ENCODE measurements around the gene HNF4A. TPM values are rescaled to one million over a fixed set of nuclear protein-coding genes. Genes with fewer than 3 reads are reported as not detected.

HNF4A gene
- total RNA-seq, 4 donors from 2014 or later: 0.63 TPM; not detected in 3

DNA sequence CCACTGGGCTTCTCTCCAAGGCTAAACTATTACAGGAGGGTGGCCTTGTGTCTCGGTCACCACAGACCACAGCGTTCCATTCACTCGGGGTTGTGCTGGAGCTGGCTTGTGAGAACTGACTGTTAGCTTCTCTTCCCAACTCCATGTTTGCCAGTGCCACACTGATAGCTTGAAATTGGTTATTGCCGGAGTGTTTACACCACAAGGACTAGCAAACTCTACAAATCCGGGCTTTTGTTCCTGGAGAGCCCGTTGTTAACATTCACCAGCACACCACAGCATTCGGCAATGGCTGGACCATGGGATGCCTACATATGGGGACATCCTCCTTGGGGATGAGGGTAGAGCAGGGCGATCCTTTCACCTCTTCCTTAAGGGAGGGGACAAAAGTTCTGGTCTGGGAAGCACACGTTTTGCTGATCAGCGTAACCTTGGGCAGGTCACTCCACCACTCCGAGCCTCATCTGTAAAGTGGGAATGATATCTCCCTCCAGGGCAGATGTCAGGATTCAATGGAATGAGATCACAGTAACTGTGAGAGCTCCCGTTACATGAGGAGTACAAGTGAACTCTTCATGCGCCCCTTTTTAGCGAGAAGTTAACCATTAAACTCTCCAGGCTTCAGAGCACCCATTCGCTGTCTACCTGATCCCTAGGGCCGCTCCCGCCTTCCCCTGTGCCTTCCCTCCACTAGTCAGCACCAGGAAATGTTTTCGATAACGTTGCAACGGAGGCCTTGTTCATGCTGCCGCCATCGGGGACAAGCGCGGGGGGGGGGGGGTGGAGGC, 78.4 kb downstream of the HNF4A start:
- Histone ChIP-seq H3K27me3 (peaks cover 0 to 30% (median 0%) of the 10 kb centered on the region in 4 donors), H3K4me1 (no peaks in the 10 kb centered on the region), H3K36me3 (no peaks in the 10 kb centered on the region), H3K27ac (replicated peaks in 1 of 4) (no peak overlapping the region), H3K9me3 (no peaks in the 10 kb centered on the region), H3K4me3 (no peak overlapping the region)
- intact Hi-C loops (cut with DNase I): no loop called here
- no peak for DNase-seq (ENCODE audit: extremely low spot score)
- WGBS: 77% methylated on average over 24 of the region's 24 CpGs
- TF ChIP-seq, protein P1, sequence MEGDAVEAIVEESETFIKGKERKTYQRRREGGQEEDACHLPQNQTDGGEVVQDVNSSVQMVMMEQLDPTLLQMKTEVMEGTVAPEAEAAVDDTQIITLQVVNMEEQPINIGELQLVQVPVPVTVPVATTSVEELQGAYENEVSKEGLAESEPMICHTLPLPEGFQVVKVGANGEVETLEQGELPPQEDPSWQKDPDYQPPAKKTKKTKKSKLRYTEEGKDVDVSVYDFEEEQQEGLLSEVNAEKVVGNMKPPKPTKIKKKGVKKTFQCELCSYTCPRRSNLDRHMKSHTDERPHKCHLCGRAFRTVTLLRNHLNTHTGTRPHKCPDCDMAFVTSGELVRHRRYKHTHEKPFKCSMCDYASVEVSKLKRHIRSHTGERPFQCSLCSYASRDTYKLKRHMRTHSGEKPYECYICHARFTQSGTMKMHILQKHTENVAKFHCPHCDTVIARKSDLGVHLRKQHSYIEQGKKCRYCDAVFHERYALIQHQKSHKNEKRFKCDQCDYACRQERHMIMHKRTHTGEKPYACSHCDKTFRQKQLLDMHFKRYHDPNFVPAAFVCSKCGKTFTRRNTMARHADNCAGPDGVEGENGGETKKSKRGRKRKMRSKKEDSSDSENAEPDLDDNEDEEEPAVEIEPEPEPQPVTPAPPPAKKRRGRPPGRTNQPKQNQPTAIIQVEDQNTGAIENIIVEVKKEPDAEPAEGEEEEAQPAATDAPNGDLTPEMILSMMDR (IDR thresholded peaks at IDR 0.05): no peak
- TF ChIP-seq POLR2A (IDR thresholded peaks at IDR 0.05; ENCODE audit: low read depth): no peak
- TF ChIP-seq EP300 (IDR thresholded peaks at IDR 0.05): no peak
- TF ChIP-seq POLR2AphosphoS5 (IDR thresholded peaks at IDR 0.05): no peak

DNA sequence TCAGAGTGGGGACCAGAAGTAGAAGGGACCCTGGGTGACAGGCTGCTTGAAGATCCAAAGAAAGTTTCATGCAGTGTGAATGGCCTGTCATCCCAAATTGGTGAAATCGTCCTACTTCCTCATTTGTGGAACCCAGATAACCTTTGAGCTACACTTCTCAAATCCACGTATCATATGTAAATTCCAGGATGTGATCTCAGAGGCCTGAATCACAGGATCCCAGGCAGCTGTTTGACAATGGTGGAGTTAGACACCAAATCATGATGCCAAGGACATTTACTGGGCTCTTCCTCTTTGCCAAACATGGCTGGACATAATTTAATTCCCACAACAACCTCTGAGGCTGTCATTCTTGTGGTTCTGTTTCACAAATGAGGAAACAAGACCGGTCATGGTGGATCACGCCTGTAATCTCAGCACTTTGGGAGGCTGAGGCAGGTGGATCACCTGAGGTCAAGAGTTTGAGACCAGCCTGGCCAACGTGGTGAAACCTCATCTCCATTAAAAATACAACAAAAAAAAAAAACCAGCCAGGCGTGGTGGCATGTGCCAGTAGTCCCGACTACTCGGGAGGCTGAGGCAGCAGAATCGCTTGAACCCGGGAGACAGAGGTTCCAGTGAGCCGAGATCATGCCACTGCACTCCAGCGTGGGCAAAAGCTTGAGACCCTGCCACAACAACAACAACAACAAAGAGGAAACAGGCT, 80.3 kb downstream of the HNF4A start:
- H3K27me3 ChIP-seq: peaks cover 0 to 27% (median 0%) of the 10 kb centered on the region in 4 donors
- TF ChIP-seq EP300 (IDR thresholded peaks at IDR 0.05): no peak
- 77% methylated on average over 12 of the region's 12 CpGs for WGBS
- H3K4me3 ChIP-seq: no peak overlapping the region
- no peaks in the 10 kb centered on the region for H3K4me1 ChIP-seq
- no peaks in the 10 kb centered on the region for H3K9me3 ChIP-seq
- DNase-seq (ENCODE audit: extremely low spot score): no peak
- H3K36me3 ChIP-seq: no peaks in the 10 kb centered on the region
- no peak overlapping the region for H3K27ac ChIP-seq (replicated peaks in 1 of 4)
- intact Hi-C loops (cut with DNase I): no loop called here

DNA sequence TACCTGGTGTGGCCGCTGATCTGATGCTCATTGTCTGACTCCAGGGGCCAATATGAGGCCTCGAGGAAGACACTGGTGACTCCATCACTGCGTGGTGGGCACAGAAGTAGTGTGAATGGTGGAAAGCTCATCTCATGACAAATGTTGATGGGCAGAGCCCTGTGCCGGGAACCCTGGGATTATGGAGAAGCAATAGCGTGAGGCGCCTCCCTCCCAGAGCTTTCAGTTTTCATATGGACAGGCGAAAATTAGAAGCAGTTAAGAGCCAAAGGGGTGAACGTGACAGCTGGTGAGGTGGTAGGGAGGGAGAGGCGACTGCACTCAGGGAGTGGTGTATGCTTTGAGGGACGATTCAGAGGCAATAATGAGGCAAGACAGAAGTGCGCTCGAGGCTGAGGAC, 80.9 kb downstream of the HNF4A start:
- no peak for TF ChIP-seq POLR2A (IDR thresholded peaks at IDR 0.05; ENCODE audit: low read depth)
- TF ChIP-seq POLR2AphosphoS5 (IDR thresholded peaks at IDR 0.05): no peak
- no peak for TF ChIP-seq EP300 (IDR thresholded peaks at IDR 0.05)
- TF ChIP-seq, protein P1 (IDR thresholded peaks at IDR 0.05): no peak
- no peak for DNase-seq (ENCODE audit: extremely low spot score)
- no peaks in the 10 kb centered on the region for H3K36me3 ChIP-seq
- no peak overlapping the region for H3K4me3 ChIP-seq
- 74% methylated on average over 10 of the region's 12 CpGs for WGBS
- peaks cover 0 to 25% (median 0%) of the 10 kb centered on the region in 4 donors for H3K27me3 ChIP-seq
- intact Hi-C loops (cut with DNase I): no loop called here
- H3K4me1 ChIP-seq: no peaks in the 10 kb centered on the region
- no peak overlapping the region for H3K27ac ChIP-seq (replicated peaks in 1 of 4)
- no peaks in the 10 kb centered on the region for H3K9me3 ChIP-seq

DNA sequence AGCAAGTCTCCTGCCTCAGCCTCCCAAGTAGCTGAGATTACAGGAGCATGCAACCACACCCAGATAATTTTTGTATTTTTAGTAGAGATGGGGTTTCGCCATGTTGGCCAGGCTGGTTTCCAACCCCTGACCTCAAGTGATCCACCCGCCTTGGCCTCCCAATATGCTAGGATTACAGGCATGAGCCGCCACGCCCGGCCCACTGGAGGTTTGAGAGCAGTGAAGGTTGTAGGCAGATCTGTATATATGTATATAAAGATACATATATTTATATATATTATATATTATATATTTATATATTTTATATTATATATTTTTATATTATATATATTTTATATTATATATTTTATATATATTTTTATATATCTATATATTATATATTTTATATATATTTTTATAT, 82.0 kb downstream of the HNF4A start:
- H3K27ac ChIP-seq (replicated peaks in 1 of 4): no peak overlapping the region
- DNase-seq (ENCODE audit: extremely low spot score): no peak
- no peak overlapping the region for H3K4me3 ChIP-seq
- intact Hi-C loops (cut with DNase I): no loop called here
- H3K27me3 ChIP-seq: peaks cover 0 to 17% (median 0%) of the 10 kb centered on the region in 4 donors
- H3K36me3 ChIP-seq: no peaks in the 10 kb centered on the region
- no peaks in the 10 kb centered on the region for H3K4me1 ChIP-seq
- no peak for TF ChIP-seq POLR2A (IDR thresholded peaks at IDR 0.05; ENCODE audit: low read depth)
- TF ChIP-seq, protein P1 (IDR thresholded peaks at IDR 0.05): no peak
- no peak for TF ChIP-seq POLR2AphosphoS5 (IDR thresholded peaks at IDR 0.05)
- 98% methylated on average over 5 of the region's 5 CpGs for WGBS
- H3K9me3 ChIP-seq: no peaks in the 10 kb centered on the region

DNA sequence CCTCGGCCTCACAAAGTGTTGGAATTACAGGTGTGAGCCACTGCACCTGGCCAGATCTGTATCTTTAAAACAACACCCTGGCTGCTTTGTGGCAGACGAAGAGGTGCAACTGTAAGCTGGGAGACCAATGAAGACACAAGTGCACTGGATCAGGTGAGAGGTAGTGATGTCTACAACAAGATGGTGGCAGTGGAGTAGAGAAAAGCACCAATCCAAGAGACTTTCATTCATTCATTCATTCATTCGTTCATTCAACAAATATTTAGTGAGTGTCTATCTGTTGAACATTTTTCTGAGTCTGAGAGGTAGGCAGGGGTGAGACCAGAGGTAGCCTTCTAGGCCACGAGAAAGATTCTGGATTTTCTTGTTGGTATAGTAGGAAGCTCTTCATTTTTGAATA, 83.3 kb downstream of the HNF4A start:
- Histone ChIP-seq H3K27ac (replicated peaks in 1 of 4) (no peak overlapping the region), H3K27me3 (peaks cover 0 to 15% (median 0%) of the 10 kb centered on the region in 4 donors), H3K9me3 (no peaks in the 10 kb centered on the region), H3K4me3 (no peak overlapping the region), H3K36me3 (no peaks in the 10 kb centered on the region), H3K4me1 (no peaks in the 10 kb centered on the region)
- intact Hi-C loops (cut with DNase I): no loop called here
- TF ChIP-seq, protein P1 (IDR thresholded peaks at IDR 0.05): no peak
- TF ChIP-seq EP300 (IDR thresholded peaks at IDR 0.05) (no peak), POLR2A (IDR thresholded peaks at IDR 0.05; ENCODE audit: low read depth) (no peak), POLR2AphosphoS5 (IDR thresholded peaks at IDR 0.05) (no peak)
- WGBS: 85% methylated on average over 4 of the region's 4 CpGs
- DNase-seq (ENCODE audit: extremely low spot score): no peak

All from esophagus muscularis mucosa (tissue), 4 donors.